Liver (tissue), 3 donors: ENCODE measurements around the gene DLX5.

Experiments
- CTCF ChIP-seq: fragments of 150-350 bp; IDR thresholded peaks from 2 replicates; pipeline ENCODE4 v1.5.1; 2017; ENCODE audit warnings: improper control_type of control experiment, low read depth, low read length; ENCODE audit not compliant: missing input control
- FOXA1 ChIP-seq: IDR thresholded peaks from 2 replicates; pipeline ENCODE4 v1.6.1; 2016; ENCODE audit warnings: antibody characterized with exemption
- GABPA ChIP-seq, 2 donors: IDR thresholded peaks in 1 of 2; conservative IDR thresholded peaks in 1 of 2; 2 replicates each; pipeline ENCODE4 v1.6.1; 2016; ENCODE audit warnings: antibody characterized with exemption in 2 of 2, mild to moderate bottlenecking in 1 of 2, moderate library complexity in 1 of 2
- HNF4A ChIP-seq, 2 donors: conservative IDR thresholded peaks; 2 replicates each; pipeline ENCODE4 v1.6.1; 2016; ENCODE audit warnings: antibody characterized with exemption in 2 of 2, mild to moderate bottlenecking in 2 of 2
- HNF4G ChIP-seq: IDR thresholded peaks from 2 replicates; pipeline ENCODE4 v1.6.1; 2016; ENCODE audit warnings: antibody characterized with exemption
- JUND ChIP-seq, 2 donors: IDR thresholded peaks; 2 replicates each; pipeline ENCODE4 v1.6.1; 2016; ENCODE audit warnings: antibody characterized with exemption in 2 of 2
- MAX ChIP-seq: IDR thresholded peaks from 2 replicates; pipeline ENCODE4 v1.6.1; 2016; ENCODE audit warnings: antibody characterized with exemption
- RAD21 ChIP-seq, 2 donors: IDR thresholded peaks; 2 replicates each; pipeline ENCODE4 v1.6.1; 2016; ENCODE audit warnings: antibody characterized with exemption in 2 of 2, mild to moderate bottlenecking in 2 of 2
- RXRA ChIP-seq, 2 donors: IDR thresholded peaks; 2 replicates each; pipeline ENCODE4 v1.6.1; 2017 to 2018; ENCODE audit warnings: antibody characterized with exemption in 2 of 2, mild to moderate bottlenecking in 1 of 2
- SP1 ChIP-seq: IDR thresholded peaks from 2 replicates; pipeline ENCODE4 v1.6.1; 2018; ENCODE audit warnings: antibody characterized with exemption, mild to moderate bottlenecking
- TAF1 ChIP-seq: conservative IDR thresholded peaks from 2 replicates; pipeline ENCODE4 v1.6.1; 2016; ENCODE audit warnings: antibody characterized with exemption, mild to moderate bottlenecking
- YY1 ChIP-seq: IDR thresholded peaks from 2 replicates; pipeline ENCODE4 v1.6.1; 2016; ENCODE audit warnings: antibody characterized with exemption, mild to moderate bottlenecking
- TF ChIP-seq, protein P1 (sequence below): IDR thresholded peaks from 2 replicates; pipeline ENCODE4 v1.6.1; 2016; ENCODE audit warnings: antibody characterized with exemption, mild to moderate bottlenecking
- donor health status: healthy.
- donor health status: healthy.

GRCh38 chr7:97064972-97065587 lies 40.4 kb upstream of the DLX5 start:
- TF ChIP-seq CTCF, result peak; percentile 61
- no peak for TF ChIP-seq MAX
- TF ChIP-seq, protein P1, sequence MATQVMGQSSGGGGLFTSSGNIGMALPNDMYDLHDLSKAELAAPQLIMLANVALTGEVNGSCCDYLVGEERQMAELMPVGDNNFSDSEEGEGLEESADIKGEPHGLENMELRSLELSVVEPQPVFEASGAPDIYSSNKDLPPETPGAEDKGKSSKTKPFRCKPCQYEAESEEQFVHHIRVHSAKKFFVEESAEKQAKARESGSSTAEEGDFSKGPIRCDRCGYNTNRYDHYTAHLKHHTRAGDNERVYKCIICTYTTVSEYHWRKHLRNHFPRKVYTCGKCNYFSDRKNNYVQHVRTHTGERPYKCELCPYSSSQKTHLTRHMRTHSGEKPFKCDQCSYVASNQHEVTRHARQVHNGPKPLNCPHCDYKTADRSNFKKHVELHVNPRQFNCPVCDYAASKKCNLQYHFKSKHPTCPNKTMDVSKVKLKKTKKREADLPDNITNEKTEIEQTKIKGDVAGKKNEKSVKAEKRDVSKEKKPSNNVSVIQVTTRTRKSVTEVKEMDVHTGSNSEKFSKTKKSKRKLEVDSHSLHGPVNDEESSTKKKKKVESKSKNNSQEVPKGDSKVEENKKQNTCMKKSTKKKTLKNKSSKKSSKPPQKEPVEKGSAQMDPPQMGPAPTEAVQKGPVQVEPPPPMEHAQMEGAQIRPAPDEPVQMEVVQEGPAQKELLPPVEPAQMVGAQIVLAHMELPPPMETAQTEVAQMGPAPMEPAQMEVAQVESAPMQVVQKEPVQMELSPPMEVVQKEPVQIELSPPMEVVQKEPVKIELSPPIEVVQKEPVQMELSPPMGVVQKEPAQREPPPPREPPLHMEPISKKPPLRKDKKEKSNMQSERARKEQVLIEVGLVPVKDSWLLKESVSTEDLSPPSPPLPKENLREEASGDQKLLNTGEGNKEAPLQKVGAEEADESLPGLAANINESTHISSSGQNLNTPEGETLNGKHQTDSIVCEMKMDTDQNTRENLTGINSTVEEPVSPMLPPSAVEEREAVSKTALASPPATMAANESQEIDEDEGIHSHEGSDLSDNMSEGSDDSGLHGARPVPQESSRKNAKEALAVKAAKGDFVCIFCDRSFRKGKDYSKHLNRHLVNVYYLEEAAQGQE, result no peak
- no peak for TF ChIP-seq HNF4A (conservative IDR thresholded peaks at IDR 0.05)
- no peak for TF ChIP-seq SP1
- TF ChIP-seq JUND (IDR thresholded peaks at IDR 0.05), result no peak
- no peak for TF ChIP-seq GABPA (IDR thresholded peaks at IDR 0.05 in 1 of 2, conservative IDR thresholded peaks at IDR 0.05 in 1 of 2)
- TF ChIP-seq FOXA1, result no peak
- TF ChIP-seq YY1, result no peak
- no peak for TF ChIP-seq HNF4G
- no peak for TF ChIP-seq TAF1
- TF ChIP-seq RAD21 (IDR thresholded peaks at IDR 0.05), result peak; percentile 73 to 80
- TF ChIP-seq RXRA (IDR thresholded peaks at IDR 0.05), result no peak
